ENCODE results near the gene HMGB2. TPM values are rescaled to one million over a fixed set of nuclear protein-coding genes. Genes with fewer than 3 reads are reported as not detected.
A peak's percentile ranks its signal among the peaks of the same experiment; 100 is the strongest.

Gene HMGB2
- total and polyA plus RNA-seq, 2 experiments from 2014 or later = 103 to 593 TPM

- Histone ChIP-seq H3K9me2 (ENCODE audit: insufficient read depth) (no peaks in the 10 kb centered on the region), H3F3A (replicated peaks; ENCODE audit: low read depth) (no peaks in the 10 kb centered on the region), H3K4me2 (no peak overlapping the region), H3K4me3 (no peak overlapping the region), H3K27ac (ENCODE audit: low read depth) (no peak overlapping the region), H3K79me2 (replicated peaks; ENCODE audit: insufficient read depth) (no peaks in the 10 kb centered on the region), H3K27me3 (ENCODE audit: insufficient read depth) (no peaks in the 10 kb centered on the region), H3K36me3 (ENCODE audit: insufficient read depth) (no peaks in the 10 kb centered on the region; the same call in 1 of the 2 replicates), H4K20me1 (replicated peaks; ENCODE audit: insufficient read depth) (no peaks in the 10 kb centered on the region), H2AFZ (no peak overlapping the region), H3K4me1 (ENCODE audit: insufficient read depth) (peaks cover 22% of the 10 kb centered on the region)
- DNase-seq (ENCODE audit: low spot score) = peak; percentile 72
- H3K9me3 Mint-ChIP-seq = no peaks in the 10 kb centered on the region
- peak; percentile 98 for ATAC-seq
- peak; percentile 55 to 69 for TF ChIP-seq CTCF (conservative IDR thresholded peaks at IDR 0.05; ENCODE audit: low read depth in 2 of 2)
- no peak for TF ChIP-seq NANOG (IDR thresholded peaks at IDR 0.05; ENCODE audit: borderline replicate concordance)
- no peak for TF ChIP-seq REST (IDR thresholded peaks at IDR 0.05; ENCODE audit: unreplicated experiment)
- TF ChIP-seq POLR2AphosphoS5 (IDR thresholded peaks at IDR 0.05; ENCODE audit: low read depth) = no peak
- H3K27me3 Mint-ChIP-seq (ENCODE audit: insufficient read depth, low read depth, poor library complexity) = peaks cover 4% of the 10 kb centered on the region
- H3K27ac Mint-ChIP-seq = no peak overlapping the region; the same call in 1 of the 2 replicates
- no peak overlapping the region for H3K4me3 Mint-ChIP-seq
- peaks cover 28% of the 10 kb centered on the region for H3K36me3 Mint-ChIP-seq (ENCODE audit: low read depth)
- H3K4me1 Mint-ChIP-seq = peaks cover 30% of the 10 kb centered on the region
Observed at GRCh38 chr4:173317004-173317403, 17.2 kb downstream of the HMGB2 start.

- no peak for DNase-seq (ENCODE audit: low spot score)
- peaks cover 34% of the 10 kb centered on the region for H3K4me1 Mint-ChIP-seq
- peaks cover 25% of the 10 kb centered on the region for H3K36me3 Mint-ChIP-seq (ENCODE audit: low read depth)
- Histone ChIP-seq H3K9me2 (ENCODE audit: insufficient read depth) (no peaks in the 10 kb centered on the region), H2AFZ (no peak overlapping the region), H3K4me1 (ENCODE audit: insufficient read depth) (peaks cover 25% of the 10 kb centered on the region), H3K4me2 (no peak overlapping the region), H3F3A (replicated peaks; ENCODE audit: low read depth) (no peaks in the 10 kb centered on the region), H3K27ac (ENCODE audit: low read depth) (no peak overlapping the region), H3K27me3 (ENCODE audit: insufficient read depth) (no peaks in the 10 kb centered on the region), H3K4me3 (no peak overlapping the region), H3K36me3 (ENCODE audit: insufficient read depth) (no peaks in the 10 kb centered on the region; the same call in 1 of the 2 replicates), H3K79me2 (replicated peaks; ENCODE audit: insufficient read depth) (no peaks in the 10 kb centered on the region), H4K20me1 (replicated peaks; ENCODE audit: insufficient read depth) (no peaks in the 10 kb centered on the region)
- H3K9me3 Mint-ChIP-seq = peaks cover 3% of the 10 kb centered on the region; the same call in 1 of the 3 replicates
- peaks cover 7% of the 10 kb centered on the region for H3K27me3 Mint-ChIP-seq (ENCODE audit: insufficient read depth, low read depth, poor library complexity)
- no peak for ATAC-seq
- TF ChIP-seq ZNF462 (CRISPR knock-in tag; IDR thresholded peaks at IDR 0.05) = no peak
- H3K27ac Mint-ChIP-seq = no peak overlapping the region
- H3K4me3 Mint-ChIP-seq = no peak overlapping the region
Observed at GRCh38 chr4:173316060-173316459, 18.1 kb downstream of the HMGB2 start.

Measured in GM23338 (cell line).